Measurements from ENCODE around the gene URGCP.

DNA sequence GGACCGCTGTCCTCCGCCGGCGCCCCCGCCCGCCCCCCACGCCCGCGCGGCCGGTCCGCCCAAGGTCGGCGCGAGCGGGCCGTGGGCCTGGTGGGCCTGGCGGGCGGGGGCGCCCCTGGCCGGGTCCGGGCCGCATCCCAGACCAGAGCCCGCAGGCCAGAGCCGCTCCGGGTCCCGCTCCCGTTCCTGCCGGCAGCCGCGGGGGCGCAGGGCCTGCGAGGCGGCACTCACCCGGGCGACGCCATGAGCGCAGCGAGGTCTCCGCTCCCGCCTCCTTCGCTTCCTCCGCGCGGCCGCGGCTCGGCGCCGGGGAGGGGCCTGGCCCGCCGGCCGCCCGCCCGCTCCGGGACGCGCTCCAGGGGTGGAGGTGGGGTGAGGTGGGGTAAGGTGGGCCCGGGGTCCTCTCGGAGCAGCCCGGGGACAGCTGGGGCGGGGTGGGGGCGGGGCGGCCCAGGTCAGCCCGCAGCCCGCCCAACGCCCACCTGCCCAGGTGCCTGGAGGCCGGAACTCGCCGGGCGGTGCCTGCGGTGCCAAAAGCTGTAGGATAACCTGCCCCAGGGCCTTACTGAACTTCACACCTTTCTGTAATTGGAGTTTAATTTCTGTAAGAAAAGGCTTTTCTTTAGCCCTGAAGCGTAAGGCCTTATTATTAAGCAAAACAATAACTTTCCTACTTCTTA, at the start of gene URGCP:
- TF ChIP-seq, protein P1, sequence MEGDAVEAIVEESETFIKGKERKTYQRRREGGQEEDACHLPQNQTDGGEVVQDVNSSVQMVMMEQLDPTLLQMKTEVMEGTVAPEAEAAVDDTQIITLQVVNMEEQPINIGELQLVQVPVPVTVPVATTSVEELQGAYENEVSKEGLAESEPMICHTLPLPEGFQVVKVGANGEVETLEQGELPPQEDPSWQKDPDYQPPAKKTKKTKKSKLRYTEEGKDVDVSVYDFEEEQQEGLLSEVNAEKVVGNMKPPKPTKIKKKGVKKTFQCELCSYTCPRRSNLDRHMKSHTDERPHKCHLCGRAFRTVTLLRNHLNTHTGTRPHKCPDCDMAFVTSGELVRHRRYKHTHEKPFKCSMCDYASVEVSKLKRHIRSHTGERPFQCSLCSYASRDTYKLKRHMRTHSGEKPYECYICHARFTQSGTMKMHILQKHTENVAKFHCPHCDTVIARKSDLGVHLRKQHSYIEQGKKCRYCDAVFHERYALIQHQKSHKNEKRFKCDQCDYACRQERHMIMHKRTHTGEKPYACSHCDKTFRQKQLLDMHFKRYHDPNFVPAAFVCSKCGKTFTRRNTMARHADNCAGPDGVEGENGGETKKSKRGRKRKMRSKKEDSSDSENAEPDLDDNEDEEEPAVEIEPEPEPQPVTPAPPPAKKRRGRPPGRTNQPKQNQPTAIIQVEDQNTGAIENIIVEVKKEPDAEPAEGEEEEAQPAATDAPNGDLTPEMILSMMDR (IDR thresholded peaks at IDR 0.05) = no peak
- no peak for TF ChIP-seq POLR2A (IDR thresholded peaks at IDR 0.05)
